GM23338 (cell line): Measurements from ENCODE around the gene MYH3. TPM values are rescaled to one million over a fixed set of nuclear protein-coding genes. Genes with fewer than 3 reads are reported as not detected.
A peak's percentile ranks its signal among the peaks of the same experiment; 100 is the strongest.

Experiments used
- ATAC-seq: fragments of 200-7000 bp; cut with Tn5 transposase; 3 replicates; pipeline ENCODE4 v1.9.1; 2020
- DNase-seq: peaks from one replicate; pipeline ENCODE4 v3.0.0-alpha.2; 2015; ENCODE audit warnings: low spot score
- H2AFZ ChIP-seq: fragments of 200-600 bp; sonication (generic); 2 replicates; pipeline ENCODE4 v1.8.0; 2016; ENCODE audit warnings: antibody characterized with exemption, mild to moderate bottlenecking, moderate library complexity
- H3F3A ChIP-seq: fragments of 200-600 bp; sonication (generic); replicated peaks from 2 replicates; pipeline ENCODE4 v1.8.0; 2017; ENCODE audit warnings: antibody characterized with exemption, mixed run types, low read depth
- H3K27ac ChIP-seq: fragments of 200-600 bp; sonication (generic); 2 replicates; pipeline ENCODE4 v1.6.1; 2016; ENCODE audit warnings: low read depth
- H3K27me3 ChIP-seq: fragments of 200-600 bp; sonication (generic); 2 replicates; pipeline ENCODE4 v1.8.0; 2016; ENCODE audit warnings: mild to moderate bottlenecking, mixed run types, moderate library complexity; ENCODE audit not compliant: insufficient read depth
- H3K36me3 ChIP-seq: fragments of 200-600 bp; sonication (generic); 2 replicates; pipeline ENCODE4 v1.8.0; 2016; ENCODE audit warnings: mild to moderate bottlenecking; ENCODE audit not compliant: insufficient read depth
- H3K4me1 ChIP-seq: fragments of 200-600 bp; sonication (generic); 2 replicates; pipeline ENCODE4 v1.8.0; 2016; ENCODE audit warnings: mild to moderate bottlenecking, moderate library complexity; ENCODE audit not compliant: insufficient read depth
- H3K4me2 ChIP-seq: fragments of 200-600 bp; sonication (generic); 2 replicates; pipeline ENCODE4 v1.7.1; 2017; ENCODE audit warnings: mixed run types
- H3K4me3 ChIP-seq: fragments of 200-600 bp; sonication (generic); 2 replicates; pipeline ENCODE4 v1.6.1; 2016; ENCODE audit warnings: mixed run types
- H3K79me2 ChIP-seq: fragments of 200-600 bp; sonication (generic); replicated peaks from 2 replicates; pipeline ENCODE4 v1.8.0; 2017; ENCODE audit warnings: mild to moderate bottlenecking; ENCODE audit not compliant: insufficient read depth
- H3K9me2 ChIP-seq: fragments of 200-600 bp; sonication (generic); 2 replicates; pipeline ENCODE4 v1.8.0; 2017; ENCODE audit not compliant: insufficient read depth
- H4K20me1 ChIP-seq: fragments of 200-600 bp; sonication (generic); replicated peaks from 2 replicates; pipeline ENCODE4 v1.8.0; 2017; ENCODE audit warnings: mild to moderate bottlenecking; ENCODE audit not compliant: insufficient read depth
- H3K27ac Mint-ChIP-seq: 2 replicates; pipeline ENCODE4 v1.8.0; 2020; ENCODE audit warnings: inconsistent platforms, mild to moderate bottlenecking, moderate library complexity, mixed read lengths
- H3K27me3 Mint-ChIP-seq: 3 replicates; pipeline ENCODE4 v1.8.0; 2022; ENCODE audit warnings: low read depth, mild to moderate bottlenecking, moderate library complexity, mixed read lengths, inconsistent platforms; ENCODE audit not compliant: insufficient read depth, poor library complexity
- H3K36me3 Mint-ChIP-seq: 3 replicates; pipeline ENCODE4 v1.8.0; 2021; ENCODE audit warnings: low read depth, mild to moderate bottlenecking, inconsistent platforms, moderate library complexity, mixed read lengths
- H3K4me1 Mint-ChIP-seq: 3 replicates; pipeline ENCODE4 v1.8.0; 2020; ENCODE audit warnings: mild to moderate bottlenecking, inconsistent platforms, mixed read lengths
- H3K4me3 Mint-ChIP-seq: 3 replicates; pipeline ENCODE4 v1.8.0; 2021; ENCODE audit warnings: moderate library complexity, mild to moderate bottlenecking, inconsistent platforms, mixed read lengths
- H3K9me3 Mint-ChIP-seq: 3 replicates; pipeline ENCODE4 v1.8.0; 2020; ENCODE audit warnings: moderate library complexity, mild to moderate bottlenecking, inconsistent platforms, mixed read lengths
- CREB1 ChIP-seq: fragments of 250-450 bp; sonication (Bioruptor Pico); IDR thresholded peaks from 2 replicates; pipeline ENCODE4 v1.5.0; 2020; ENCODE audit warnings: low read depth, mild to moderate bottlenecking, moderate library complexity
- EZH2 ChIP-seq: fragments of 200-600 bp; sonication (generic); IDR thresholded peaks from one replicate; pipeline ENCODE4 v1.8.0; 2017; ENCODE audit warnings: antibody characterized with exemption, mild to moderate bottlenecking, low read depth; ENCODE audit not compliant: unreplicated experiment
- NANOG ChIP-seq: IDR thresholded peaks from 2 replicates; pipeline ENCODE4 v1.6.1; 2016; ENCODE audit warnings: antibody characterized with exemption, borderline replicate concordance
- POLR2AphosphoS5 ChIP-seq: IDR thresholded peaks from 2 replicates; pipeline ENCODE4 v1.6.1; 2016; ENCODE audit warnings: antibody characterized with exemption, low read depth
- STAT1 ChIP-seq: IDR thresholded peaks from one replicate; pipeline ENCODE4 v1.6.1; 2016; ENCODE audit warnings: antibody characterized with exemption; ENCODE audit not compliant: unreplicated experiment
- ZNF331 ChIP-seq: fragments of 250-450 bp; sonication (Bioruptor Pico); IDR thresholded peaks from 2 replicates; pipeline ENCODE4 v1.5.0; 2020; ENCODE audit warnings: low read depth, mild to moderate bottlenecking, moderate library complexity
- polyA plus RNA-seq: library from polyadenylated mRNA; unstranded; fragments of >200 nt; fragmentation: Nextera tagmentation; extraction: Ambion mirVana; gene quantifications from 2 replicates; pipeline ENCODE4 v1.2.1, GENCODE V29; 2016
- total RNA-seq: library from RNA; depleted of rRNA; stranded (reverse); fragments of >200 nt; shearing (Covaris generic); gene quantifications from 2 replicates; pipeline ENCODE4 v1.2.3, GENCODE V29; 2014
- TF ChIP-seq, protein P1 (sequence below): fragments of 250-450 bp; sonication (Bioruptor Pico); IDR thresholded peaks from 2 replicates; pipeline ENCODE4 v1.5.0; 2020; ENCODE audit warnings: mild to moderate bottlenecking, moderate library complexity

MYH3 gene
- total and polyA plus RNA-seq, 2 experiments from 2014 or later, result 0.84 to 1.8 TPM

DNA sequence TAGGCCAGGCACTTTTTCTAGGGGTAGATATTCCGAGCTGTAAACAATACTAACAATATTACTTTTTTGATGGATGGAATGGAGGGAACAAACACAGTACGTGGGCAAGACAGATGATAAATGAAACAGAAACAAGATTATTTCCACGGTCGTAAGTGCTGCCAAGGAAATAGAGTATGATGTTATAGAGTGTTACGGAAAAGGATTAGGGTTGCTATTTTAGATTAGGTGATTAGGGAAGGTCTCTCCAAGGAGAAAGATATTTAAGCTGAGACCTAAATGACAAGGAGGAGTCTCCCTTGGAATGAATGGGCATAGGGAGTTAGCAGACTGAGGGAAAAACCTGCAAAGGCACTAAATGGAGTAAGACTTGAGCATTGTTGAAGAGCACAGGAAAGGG lies 48.6 kb upstream of the MYH3 start (continued):
- TF ChIP-seq, protein P1, sequence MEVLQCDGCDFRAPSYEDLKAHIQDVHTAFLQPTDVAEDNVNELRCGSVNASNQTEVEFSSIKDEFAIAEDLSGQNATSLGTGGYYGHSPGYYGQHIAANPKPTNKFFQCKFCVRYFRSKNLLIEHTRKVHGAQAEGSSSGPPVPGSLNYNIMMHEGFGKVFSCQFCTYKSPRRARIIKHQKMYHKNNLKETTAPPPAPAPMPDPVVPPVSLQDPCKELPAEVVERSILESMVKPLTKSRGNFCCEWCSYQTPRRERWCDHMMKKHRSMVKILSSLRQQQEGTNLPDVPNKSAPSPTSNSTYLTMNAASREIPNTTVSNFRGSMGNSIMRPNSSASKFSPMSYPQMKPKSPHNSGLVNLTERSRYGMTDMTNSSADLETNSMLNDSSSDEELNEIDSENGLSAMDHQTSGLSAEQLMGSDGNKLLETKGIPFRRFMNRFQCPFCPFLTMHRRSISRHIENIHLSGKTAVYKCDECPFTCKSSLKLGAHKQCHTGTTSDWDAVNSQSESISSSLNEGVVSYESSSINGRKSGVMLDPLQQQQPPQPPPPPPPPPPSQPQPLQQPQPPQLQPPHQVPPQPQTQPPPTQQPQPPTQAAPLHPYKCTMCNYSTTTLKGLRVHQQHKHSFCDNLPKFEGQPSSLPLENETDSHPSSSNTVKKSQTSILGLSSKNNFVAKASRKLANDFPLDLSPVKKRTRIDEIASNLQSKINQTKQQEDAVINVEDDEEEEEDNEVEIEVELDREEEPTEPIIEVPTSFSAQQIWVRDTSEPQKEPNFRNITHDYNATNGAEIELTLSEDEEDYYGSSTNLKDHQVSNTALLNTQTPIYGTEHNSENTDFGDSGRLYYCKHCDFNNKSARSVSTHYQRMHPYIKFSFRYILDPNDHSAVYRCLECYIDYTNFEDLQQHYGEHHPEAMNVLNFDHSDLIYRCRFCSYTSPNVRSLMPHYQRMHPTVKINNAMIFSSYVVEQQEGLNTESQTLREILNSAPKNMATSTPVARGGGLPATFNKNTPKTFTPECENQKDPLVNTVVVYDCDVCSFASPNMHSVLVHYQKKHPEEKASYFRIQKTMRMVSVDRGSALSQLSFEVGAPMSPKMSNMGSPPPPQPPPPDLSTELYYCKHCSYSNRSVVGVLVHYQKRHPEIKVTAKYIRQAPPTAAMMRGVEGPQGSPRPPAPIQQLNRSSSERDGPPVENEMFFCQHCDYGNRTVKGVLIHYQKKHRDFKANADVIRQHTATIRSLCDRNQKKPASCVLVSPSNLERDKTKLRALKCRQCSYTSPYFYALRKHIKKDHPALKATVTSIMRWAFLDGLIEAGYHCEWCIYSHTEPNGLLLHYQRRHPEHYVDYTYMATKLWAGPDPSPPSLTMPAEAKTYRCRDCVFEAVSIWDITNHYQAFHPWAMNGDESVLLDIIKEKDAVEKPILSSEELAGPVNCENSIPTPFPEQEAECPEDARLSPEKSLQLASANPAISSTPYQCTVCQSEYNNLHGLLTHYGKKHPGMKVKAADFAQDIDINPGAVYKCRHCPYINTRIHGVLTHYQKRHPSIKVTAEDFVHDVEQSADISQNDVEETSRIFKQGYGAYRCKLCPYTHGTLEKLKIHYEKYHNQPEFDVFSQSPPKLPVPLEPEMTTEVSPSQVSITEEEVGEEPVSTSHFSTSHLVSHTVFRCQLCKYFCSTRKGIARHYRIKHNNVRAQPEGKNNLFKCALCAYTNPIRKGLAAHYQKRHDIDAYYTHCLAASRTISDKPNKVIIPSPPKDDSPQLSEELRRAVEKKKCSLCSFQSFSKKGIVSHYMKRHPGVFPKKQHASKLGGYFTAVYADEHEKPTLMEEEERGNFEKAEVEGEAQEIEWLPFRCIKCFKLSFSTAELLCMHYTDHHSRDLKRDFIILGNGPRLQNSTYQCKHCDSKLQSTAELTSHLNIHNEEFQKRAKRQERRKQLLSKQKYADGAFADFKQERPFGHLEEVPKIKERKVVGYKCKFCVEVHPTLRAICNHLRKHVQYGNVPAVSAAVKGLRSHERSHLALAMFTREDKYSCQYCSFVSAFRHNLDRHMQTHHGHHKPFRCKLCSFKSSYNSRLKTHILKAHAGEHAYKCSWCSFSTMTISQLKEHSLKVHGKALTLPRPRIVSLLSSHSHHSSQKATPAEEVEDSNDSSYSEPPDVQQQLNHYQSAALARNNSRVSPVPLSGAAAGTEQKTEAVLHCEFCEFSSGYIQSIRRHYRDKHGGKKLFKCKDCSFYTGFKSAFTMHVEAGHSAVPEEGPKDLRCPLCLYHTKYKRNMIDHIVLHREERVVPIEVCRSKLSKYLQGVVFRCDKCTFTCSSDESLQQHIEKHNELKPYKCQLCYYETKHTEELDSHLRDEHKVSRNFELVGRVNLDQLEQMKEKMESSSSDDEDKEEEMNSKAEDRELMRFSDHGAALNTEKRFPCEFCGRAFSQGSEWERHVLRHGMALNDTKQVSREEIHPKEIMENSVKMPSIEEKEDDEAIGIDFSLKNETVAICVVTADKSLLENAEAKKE (CRISPR knock-in tag), result no peak

DNA sequence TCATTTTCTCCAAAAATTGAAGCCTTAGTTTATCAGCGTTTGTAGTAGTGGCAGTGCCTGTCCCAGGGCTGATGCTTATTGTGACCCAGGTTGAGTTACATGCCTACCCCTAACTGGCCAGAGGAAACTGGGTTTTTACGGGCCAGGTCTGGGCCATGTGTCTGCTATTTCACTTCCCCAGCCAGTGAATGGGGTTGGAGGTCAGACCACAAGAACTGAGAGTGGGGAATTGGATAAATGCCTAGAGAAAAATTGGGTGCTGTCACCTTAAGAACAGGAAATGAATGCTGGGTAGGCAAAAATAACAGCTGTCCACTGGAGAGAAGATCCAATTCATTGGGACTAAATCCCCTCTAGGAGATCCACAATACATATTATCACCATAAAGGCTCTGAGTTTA lies 45.5 kb upstream of the MYH3 start:
- H3K4me3 Mint-ChIP-seq, result no peak overlapping the region

More for the DNA sequence above, 45.5 kb upstream of the MYH3 start:
- Histone ChIP-seq H3K4me1 (no peaks in the 10 kb centered on the region; the same call in 1 of the 2 replicates), H3K79me2 (peaks cover 13% of the 10 kb centered on the region; the same call in 1 of the 2 replicates), H3K27ac (no peak overlapping the region), H3K4me3 (no peak overlapping the region), H3F3A (no peaks in the 10 kb centered on the region), H4K20me1 (no peaks in the 10 kb centered on the region), H3K4me2 (no peak overlapping the region), H2AFZ (no peak overlapping the region), H3K9me2 (no peaks in the 10 kb centered on the region), H3K27me3 (no peaks in the 10 kb centered on the region), H3K36me3 (peaks cover 17% of the 10 kb centered on the region; the same call in 1 of the 2 replicates)
- Mint-ChIP-seq H3K36me3 (peaks cover 10% of the 10 kb centered on the region), H3K27ac (no peak overlapping the region), H3K4me1 (peaks cover 5% of the 10 kb centered on the region; the same call in 2 of the 3 replicates), H3K27me3 (no peaks in the 10 kb centered on the region), H3K9me3 (no peaks in the 10 kb centered on the region)
- TF ChIP-seq, protein P1 (CRISPR knock-in tag), result no peak
- no peak for TF ChIP-seq EZH2
- no peak for TF ChIP-seq STAT1
- no peak for TF ChIP-seq ZNF331 (CRISPR knock-in tag)
- TF ChIP-seq CREB1 (CRISPR knock-in tag), result no peak
- no peak for TF ChIP-seq NANOG
- no peak for TF ChIP-seq POLR2AphosphoS5
- DNase-seq (peak; percentile 4), ATAC-seq (no peak)
